ENCODE data around the gene MATN4.

The MATN4 gene

DNA sequence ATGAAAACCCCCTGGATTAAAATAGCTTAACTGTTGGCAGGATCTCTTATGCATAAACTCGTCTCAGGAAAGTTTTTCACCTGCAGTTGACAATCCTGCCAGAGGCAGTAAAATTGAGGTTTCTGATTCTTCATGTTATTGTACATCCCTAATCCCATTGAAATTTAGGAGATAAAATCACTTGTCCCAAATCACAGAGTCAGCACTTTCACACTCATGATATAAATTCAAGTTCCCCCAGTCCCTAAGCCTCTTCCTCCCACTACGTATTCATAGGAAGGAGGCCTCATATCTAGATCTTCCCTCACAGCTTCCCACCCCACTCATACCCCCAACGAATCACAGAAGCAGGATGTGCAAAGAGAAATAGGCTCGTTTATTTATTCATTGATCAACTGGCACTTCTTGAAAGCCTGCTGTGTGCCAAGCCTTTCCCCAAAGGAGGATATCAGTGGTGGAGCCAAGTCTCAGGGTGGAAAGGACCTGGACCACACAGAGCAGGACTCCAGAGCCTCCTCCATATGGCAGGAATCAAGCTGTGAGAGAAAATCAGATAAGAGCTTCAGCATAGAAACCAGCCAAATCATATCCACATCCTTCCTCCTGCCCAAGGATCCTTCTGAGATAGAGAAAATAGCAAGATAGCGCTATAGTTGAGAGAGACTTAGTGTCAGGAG lies 56.1 kb downstream of the MATN4 start:
- TF ChIP-seq, protein P1, sequence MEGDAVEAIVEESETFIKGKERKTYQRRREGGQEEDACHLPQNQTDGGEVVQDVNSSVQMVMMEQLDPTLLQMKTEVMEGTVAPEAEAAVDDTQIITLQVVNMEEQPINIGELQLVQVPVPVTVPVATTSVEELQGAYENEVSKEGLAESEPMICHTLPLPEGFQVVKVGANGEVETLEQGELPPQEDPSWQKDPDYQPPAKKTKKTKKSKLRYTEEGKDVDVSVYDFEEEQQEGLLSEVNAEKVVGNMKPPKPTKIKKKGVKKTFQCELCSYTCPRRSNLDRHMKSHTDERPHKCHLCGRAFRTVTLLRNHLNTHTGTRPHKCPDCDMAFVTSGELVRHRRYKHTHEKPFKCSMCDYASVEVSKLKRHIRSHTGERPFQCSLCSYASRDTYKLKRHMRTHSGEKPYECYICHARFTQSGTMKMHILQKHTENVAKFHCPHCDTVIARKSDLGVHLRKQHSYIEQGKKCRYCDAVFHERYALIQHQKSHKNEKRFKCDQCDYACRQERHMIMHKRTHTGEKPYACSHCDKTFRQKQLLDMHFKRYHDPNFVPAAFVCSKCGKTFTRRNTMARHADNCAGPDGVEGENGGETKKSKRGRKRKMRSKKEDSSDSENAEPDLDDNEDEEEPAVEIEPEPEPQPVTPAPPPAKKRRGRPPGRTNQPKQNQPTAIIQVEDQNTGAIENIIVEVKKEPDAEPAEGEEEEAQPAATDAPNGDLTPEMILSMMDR (IDR thresholded peaks at IDR 0.05; ENCODE audit: insufficient read depth, low read depth, low read length, missing control alignments), result no peak
- H3K4me3 ChIP-seq (ENCODE audit: low read depth, low read length), result no peak overlapping the region

DNA sequence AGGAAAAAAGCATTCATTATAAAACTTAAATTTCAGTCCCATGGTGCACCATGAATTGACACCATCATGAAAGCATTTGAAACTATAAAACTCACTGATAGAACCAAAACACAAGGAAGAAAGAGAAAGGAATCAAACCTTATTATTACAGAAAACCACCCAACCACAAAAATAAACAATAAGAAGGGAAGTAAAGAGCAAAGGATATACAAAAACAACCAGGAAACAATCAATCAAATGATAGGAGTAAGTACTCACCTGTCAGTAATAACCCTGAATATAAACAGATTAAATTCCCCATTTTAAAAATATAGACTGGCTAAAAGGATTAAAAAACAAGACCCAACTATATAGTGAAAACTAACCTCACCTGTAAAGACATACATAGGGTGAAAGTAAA lies 59.5 kb downstream of the MATN4 start:
- no peak for DNase-seq (ENCODE audit: low read depth)
- TF ChIP-seq, protein P1 (IDR thresholded peaks at IDR 0.05; ENCODE audit: insufficient read depth, low read depth, low read length, missing control alignments), result no peak

More for the DNA sequence above, 56.1 kb downstream of the MATN4 start:
- DNase-seq (ENCODE audit: low read depth), result no peak

DNA sequence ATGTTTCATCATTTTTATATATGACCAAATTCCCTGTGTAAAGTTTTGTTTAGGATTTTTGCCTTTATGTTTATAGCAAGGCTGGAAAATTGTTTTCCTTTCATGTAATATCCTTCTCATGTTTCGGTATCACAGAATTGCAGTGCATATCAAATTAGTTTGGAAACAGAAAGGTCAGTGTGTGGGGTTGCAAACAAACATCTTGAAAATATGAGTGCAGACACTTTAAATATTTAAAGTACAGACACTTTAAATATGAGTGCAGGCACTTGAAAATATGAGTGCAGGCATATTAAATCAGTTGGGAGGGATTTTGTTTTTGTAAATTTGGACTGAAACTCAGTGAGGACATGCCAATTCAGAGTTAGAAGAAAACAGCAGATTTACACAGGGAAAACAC lies 60.2 kb downstream of the MATN4 start:
- TF ChIP-seq, protein P1 (IDR thresholded peaks at IDR 0.05; ENCODE audit: insufficient read depth, low read depth, low read length, missing control alignments), result no peak
- H3K4me3 ChIP-seq (ENCODE audit: low read depth, low read length), result no peak overlapping the region
- no peak for DNase-seq (ENCODE audit: low read depth)

More for the DNA sequence above, 59.5 kb downstream of the MATN4 start:
- H3K4me3 ChIP-seq (ENCODE audit: low read depth, low read length), result no peak overlapping the region

DNA sequence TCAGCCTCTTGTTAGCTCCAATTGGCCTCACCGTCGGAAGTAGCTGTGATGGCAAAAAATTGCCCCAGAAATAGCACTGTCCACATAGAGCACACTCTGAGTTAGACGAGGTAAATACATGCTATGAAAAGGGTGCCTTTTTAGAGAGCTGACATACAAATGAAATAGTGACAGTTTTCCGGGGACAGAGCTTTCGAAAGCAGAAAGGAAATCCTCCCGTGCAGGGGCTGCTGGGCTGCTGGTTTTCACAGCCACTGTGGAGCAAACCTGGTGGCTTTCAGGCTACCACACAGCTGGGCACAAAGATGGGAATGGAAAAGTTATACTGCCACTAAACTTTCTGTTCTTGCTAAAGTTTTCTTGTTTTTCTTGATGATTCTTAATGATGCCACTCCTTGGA lies 62.0 kb downstream of the MATN4 start:
- no peak overlapping the region for H3K4me3 ChIP-seq (ENCODE audit: low read depth, low read length)
- TF ChIP-seq, protein P1 (IDR thresholded peaks at IDR 0.05; ENCODE audit: insufficient read depth, low read depth, low read length, missing control alignments), result no peak
- no peak for DNase-seq (ENCODE audit: low read depth)

All from GM12865 (cell line).